HepG2 (cell line): ENCODE results near the gene DLG5. TPM values are rescaled to one million over a fixed set of nuclear protein-coding genes. Genes with fewer than 3 reads are reported as not detected.

Experiments
- AHR ChIP-seq: IDR thresholded peaks from 2 replicates; pipeline ENCODE4 v1.6.1; 2018; ENCODE audit warnings: missing genetic modification reagents, missing compliant biosample characterization
- BCL6 ChIP-seq: IDR thresholded peaks from 2 replicates; pipeline ENCODE4 v1.6.1; 2016; ENCODE audit warnings: missing genetic modification reagents, missing compliant biosample characterization
- CBX2 ChIP-seq, 2 experiments: fragments of 200-600 bp in 1 of 2; sonication (generic); formaldehyde crosslinking in 1 of 2; IDR thresholded peaks; 2 replicates each; pipeline versions ENCODE4 v1.7.0 to v1.8.1; 2018 to 2022; ENCODE audit warnings: low read depth in 2 of 2, low read length in 1 of 2, mild to moderate bottlenecking in 1 of 2, missing genetic modification reagents in 1 of 2
- HNF4G ChIP-seq, 2 experiments: sonication (generic) in 1 of 2; formaldehyde crosslinking in 1 of 2; IDR thresholded peaks; 2 replicates each; pipeline versions ENCODE4 v1.4.0 to v1.6.1; 2011 to 2020; ENCODE audit warnings: borderline replicate concordance in 2 of 2, low read depth in 2 of 2, mild to moderate bottlenecking in 2 of 2, low read length in 1 of 2, missing genetic modification reagents in 1 of 2, moderate library complexity in 1 of 2
- KAT8 ChIP-seq: IDR thresholded peaks from 2 replicates; pipeline ENCODE4 v1.6.1; 2016; ENCODE audit warnings: missing genetic modification reagents, missing compliant biosample characterization
- LCORL ChIP-seq, 2 experiments: fragments of 450-650 bp in 1 of 2; sonication (generic) in 1 of 2; formaldehyde crosslinking in 1 of 2; IDR thresholded peaks; 2 replicates each; pipeline versions ENCODE4 v1.5.0 to v1.6.1; 2017 to 2020; ENCODE audit warnings: antibody characterized with exemption in 1 of 2, missing genetic modification reagents in 1 of 2
- MZF1 ChIP-seq: sonication (generic); formaldehyde crosslinking; IDR thresholded peaks from 2 replicates; pipeline ENCODE4 v1.8.1; 2023; ENCODE audit warnings: mild to moderate bottlenecking, missing genetic modification reagents, borderline replicate concordance
- NBN ChIP-seq: fragments of 450-650 bp; conservative IDR thresholded peaks from 2 replicates; pipeline ENCODE4 v1.6.1; 2017
- NFKB2 ChIP-seq: sonication (generic); formaldehyde crosslinking; IDR thresholded peaks from 2 replicates; pipeline ENCODE4 v1.4.0; 2020; ENCODE audit warnings: missing genetic modification reagents, borderline replicate concordance
- NR2C2 ChIP-seq: sonication (generic); formaldehyde crosslinking; IDR thresholded peaks from 2 replicates; pipeline ENCODE4 v1.4.0; 2020; ENCODE audit warnings: missing genetic modification reagents, mild to moderate bottlenecking, moderate library complexity, borderline replicate concordance
- NR2F6 ChIP-seq, 2 experiments: IDR thresholded peaks; 2 replicates each; pipeline ENCODE4 v1.6.1; 2016; ENCODE audit warnings: antibody characterized with exemption in 1 of 2, mild to moderate bottlenecking in 1 of 2
- PPARG ChIP-seq: conservative IDR thresholded peaks from 2 replicates; pipeline ENCODE4 v1.6.1; 2016; ENCODE audit warnings: missing biosample characterization, missing genetic modification reagents
- PTBP1 ChIP-seq: fragments of 200-400 bp; formaldehyde crosslinking; IDR thresholded peaks from 2 replicates; pipeline ENCODE4 v1.6.1; 2018; ENCODE audit warnings: low read length, low read depth; ENCODE audit not compliant: poor library complexity, severe bottlenecking
- REL ChIP-seq: sonication (generic); formaldehyde crosslinking; conservative IDR thresholded peaks from 2 replicates; pipeline ENCODE4 v1.8.0; 2022; ENCODE audit warnings: mild to moderate bottlenecking, missing genetic modification reagents, moderate library complexity
- RFX3 ChIP-seq: IDR thresholded peaks from 2 replicates; pipeline ENCODE4 v1.6.1; 2016; ENCODE audit warnings: missing biosample characterization, missing genetic modification reagents
- RXRB ChIP-seq: IDR thresholded peaks from 2 replicates; pipeline ENCODE4 v1.6.1; 2016; ENCODE audit warnings: borderline replicate concordance, missing genetic modification reagents, missing compliant biosample characterization
- ZFP62 ChIP-seq: sonication (generic); formaldehyde crosslinking; IDR thresholded peaks from 2 replicates; pipeline ENCODE4 v1.4.0; 2020; ENCODE audit warnings: missing genetic modification reagents
- ZNF567 ChIP-seq: sonication (generic); formaldehyde crosslinking; IDR thresholded peaks from 2 replicates; pipeline ENCODE4 v1.8.1; 2023; ENCODE audit warnings: mild to moderate bottlenecking, missing genetic modification reagents, borderline replicate concordance
- ZNF597 ChIP-seq: sonication (generic); formaldehyde crosslinking; IDR thresholded peaks from 2 replicates; pipeline ENCODE4 v1.5.0; 2020; ENCODE audit warnings: missing genetic modification reagents
- polyA plus RNA-seq, 8 experiments: library from polyadenylated mRNA; depleted of rRNA in 3 of 8; stranded (reverse) in 7 of 8; unstranded in 1 of 8; fragments of >200 nt; fragmentation: Illumina TruSeq in 4 of 8; extraction: Trizol in 4 of 8; gene quantifications; 2 replicates each; pipeline versions ENCODE4 v1.2.1 to v1.2.3, GENCODE V29; 2011 to 2016; ENCODE audit warnings: low read depth in 4 of 8, missing spikeins in 1 of 8, mixed read lengths in 1 of 8; ENCODE audit not compliant: insufficient read depth in 1 of 8
- total RNA-seq, 5 experiments: library from RNA; depleted of rRNA; stranded (reverse); fragments of >200 nt; fragmentation: Illumina TruSeq; extraction: Trizol; gene quantifications; 2 replicates each; pipeline ENCODE4 v1.2.3, GENCODE V29; 2016; ENCODE audit warnings: low read depth in 1 of 5
- TF ChIP-seq, protein P1 (sequence below): IDR thresholded peaks from 2 replicates; pipeline ENCODE4 v1.6.1; 2016; ENCODE audit warnings: missing compliant biosample characterization, missing genetic modification reagents, borderline replicate concordance
- TF ChIP-seq, protein P2 (sequence below): sonication (generic); formaldehyde crosslinking; IDR thresholded peaks from 2 replicates; pipeline ENCODE4 v1.5.0; 2020; ENCODE audit warnings: missing genetic modification reagents
- TF ChIP-seq, protein P3 (sequence below): sonication (generic); formaldehyde crosslinking; IDR thresholded peaks from 2 replicates; pipeline ENCODE4 v1.4.0; 2020; ENCODE audit warnings: low read depth, mild to moderate bottlenecking, missing genetic modification reagents
- TF ChIP-seq, protein P4 (sequence below): IDR thresholded peaks from 2 replicates; pipeline ENCODE4 v1.6.1; 2016; ENCODE audit warnings: low read depth, control low read depth
- TF ChIP-seq, protein P5 (sequence below): IDR thresholded peaks from 2 replicates; pipeline ENCODE4 v1.6.1; 2016; ENCODE audit warnings: mild to moderate bottlenecking, missing biosample characterization, missing genetic modification reagents

Gene DLG5
- total and polyA plus RNA-seq, 2 of the 13 experiments (the other 11 are each of a cell fraction or from before 2014, with no cell fraction given), result 15.5 to 18.2 TPM

GRCh38 chr10:77920495-77920894 is 6.1 kb downstream of the DLG5 start (continued):
- TF ChIP-seq LCORL (IDR thresholded peaks at IDR 0.05) (no peak), LCORL (CRISPR knock-in tag; IDR thresholded peaks at IDR 0.05) (no peak), ZNF597 (CRISPR knock-in tag) (no peak), PTBP1 (no peak), KAT8 (no peak), REL (CRISPR knock-in tag) (no peak), MZF1 (CRISPR knock-in tag) (no peak), RXRB (CRISPR knock-in tag) (0 out of 2 replicates have a peak, but pooled peaks have one; percentile 23), ZNF567 (CRISPR knock-in tag) (no peak), ZFP62 (CRISPR knock-in tag) (no peak), NR2F6 (IDR thresholded peaks at IDR 0.05) (peak; percentile 27; the same call in 1 of the 2 replicates), NR2F6 (CRISPR knock-in tag; IDR thresholded peaks at IDR 0.05) (no peak), RFX3 (CRISPR knock-in tag) (no peak), CBX2 (IDR thresholded peaks at IDR 0.05; ENCODE audit: low read depth, low read length) (no peak), CBX2 (CRISPR knock-in tag; IDR thresholded peaks at IDR 0.05; ENCODE audit: low read depth) (no peak), NBN (no peak), BCL6 (CRISPR knock-in tag) (0 out of 2 replicates have a peak, but pooled peaks have one; percentile 14), NFKB2 (CRISPR knock-in tag) (no peak), HNF4G (IDR thresholded peaks at IDR 0.05; ENCODE audit: borderline replicate concordance, low read depth, low read length) (peak; percentile 35; the same call in 1 of the 2 replicates), HNF4G (CRISPR knock-in tag; IDR thresholded peaks at IDR 0.05; ENCODE audit: borderline replicate concordance, low read depth) (no peak), NR2C2 (CRISPR knock-in tag) (peak; percentile 58; the same call in 1 of the 2 replicates), AHR (no peak), PPARG (CRISPR knock-in tag) (no peak)
- TF ChIP-seq, protein P1, sequence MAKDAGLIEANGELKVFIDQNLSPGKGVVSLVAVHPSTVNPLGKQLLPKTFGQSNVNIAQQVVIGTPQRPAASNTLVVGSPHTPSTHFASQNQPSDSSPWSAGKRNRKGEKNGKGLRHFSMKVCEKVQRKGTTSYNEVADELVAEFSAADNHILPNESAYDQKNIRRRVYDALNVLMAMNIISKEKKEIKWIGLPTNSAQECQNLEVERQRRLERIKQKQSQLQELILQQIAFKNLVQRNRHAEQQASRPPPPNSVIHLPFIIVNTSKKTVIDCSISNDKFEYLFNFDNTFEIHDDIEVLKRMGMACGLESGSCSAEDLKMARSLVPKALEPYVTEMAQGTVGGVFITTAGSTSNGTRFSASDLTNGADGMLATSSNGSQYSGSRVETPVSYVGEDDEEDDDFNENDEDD (CRISPR knock-in tag), result no peak
- TF ChIP-seq, protein P2, sequence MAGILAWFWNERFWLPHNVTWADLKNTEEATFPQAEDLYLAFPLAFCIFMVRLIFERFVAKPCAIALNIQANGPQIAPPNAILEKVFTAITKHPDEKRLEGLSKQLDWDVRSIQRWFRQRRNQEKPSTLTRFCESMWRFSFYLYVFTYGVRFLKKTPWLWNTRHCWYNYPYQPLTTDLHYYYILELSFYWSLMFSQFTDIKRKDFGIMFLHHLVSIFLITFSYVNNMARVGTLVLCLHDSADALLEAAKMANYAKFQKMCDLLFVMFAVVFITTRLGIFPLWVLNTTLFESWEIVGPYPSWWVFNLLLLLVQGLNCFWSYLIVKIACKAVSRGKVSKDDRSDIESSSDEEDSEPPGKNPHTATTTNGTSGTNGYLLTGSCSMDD (CRISPR knock-in tag), result no peak
- TF ChIP-seq, protein P3, sequence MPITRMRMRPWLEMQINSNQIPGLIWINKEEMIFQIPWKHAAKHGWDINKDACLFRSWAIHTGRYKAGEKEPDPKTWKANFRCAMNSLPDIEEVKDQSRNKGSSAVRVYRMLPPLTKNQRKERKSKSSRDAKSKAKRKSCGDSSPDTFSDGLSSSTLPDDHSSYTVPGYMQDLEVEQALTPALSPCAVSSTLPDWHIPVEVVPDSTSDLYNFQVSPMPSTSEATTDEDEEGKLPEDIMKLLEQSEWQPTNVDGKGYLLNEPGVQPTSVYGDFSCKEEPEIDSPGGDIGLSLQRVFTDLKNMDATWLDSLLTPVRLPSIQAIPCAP (CRISPR knock-in tag), result no peak
- TF ChIP-seq, protein P4, sequence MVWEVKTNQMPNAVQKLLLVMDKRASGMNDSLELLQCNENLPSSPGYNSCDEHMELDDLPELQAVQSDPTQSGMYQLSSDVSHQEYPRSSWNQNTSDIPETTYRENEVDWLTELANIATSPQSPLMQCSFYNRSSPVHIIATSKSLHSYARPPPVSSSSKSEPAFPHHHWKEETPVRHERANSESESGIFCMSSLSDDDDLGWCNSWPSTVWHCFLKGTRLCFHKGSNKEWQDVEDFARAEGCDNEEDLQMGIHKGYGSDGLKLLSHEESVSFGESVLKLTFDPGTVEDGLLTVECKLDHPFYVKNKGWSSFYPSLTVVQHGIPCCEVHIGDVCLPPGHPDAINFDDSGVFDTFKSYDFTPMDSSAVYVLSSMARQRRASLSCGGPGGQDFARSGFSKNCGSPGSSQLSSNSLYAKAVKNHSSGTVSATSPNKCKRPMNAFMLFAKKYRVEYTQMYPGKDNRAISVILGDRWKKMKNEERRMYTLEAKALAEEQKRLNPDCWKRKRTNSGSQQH (CRISPR knock-in tag), result no peak
- TF ChIP-seq, protein P5, sequence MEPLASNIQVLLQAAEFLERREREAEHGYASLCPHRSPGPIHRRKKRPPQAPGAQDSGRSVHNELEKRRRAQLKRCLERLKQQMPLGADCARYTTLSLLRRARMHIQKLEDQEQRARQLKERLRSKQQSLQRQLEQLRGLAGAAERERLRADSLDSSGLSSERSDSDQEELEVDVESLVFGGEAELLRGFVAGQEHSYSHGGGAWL (CRISPR knock-in tag), result no peak
